HCT116 (cell line): Measurements from ENCODE around the gene ETS1.

Experiments used
- POLR2A ChIP-seq: IDR thresholded peaks from 2 replicates; pipeline ENCODE4 v1.7.0; 2011; ENCODE audit warnings: borderline replicate concordance; ENCODE audit not compliant: insufficient read depth, insufficient read length; ENCODE audit errors: extremely low read depth
- TF ChIP-seq, protein P1 (sequence below), 3 experiments: fragments of 200-600 bp in 1 of 3; sonication (generic) in 1 of 3; IDR thresholded peaks in 2 of 3; conservative IDR thresholded peaks in 1 of 3; 2 replicates each; pipeline ENCODE4 v1.5.1; 2012 to 2017; ENCODE audit warnings: low read depth in 2 of 3, low read length in 2 of 3, antibody characterized with exemption in 1 of 3, borderline replicate concordance in 1 of 3, control low read depth in 1 of 3, mild to moderate bottlenecking in 1 of 3, mixed read lengths in 1 of 3, mixed run types in 1 of 3, moderate library complexity in 1 of 3; ENCODE audit not compliant: insufficient read depth in 1 of 3
- TF ChIP-seq, protein P2 (sequence below): IDR thresholded peaks from 2 replicates; pipeline ENCODE4 v1.6.1; 2012

DNA sequence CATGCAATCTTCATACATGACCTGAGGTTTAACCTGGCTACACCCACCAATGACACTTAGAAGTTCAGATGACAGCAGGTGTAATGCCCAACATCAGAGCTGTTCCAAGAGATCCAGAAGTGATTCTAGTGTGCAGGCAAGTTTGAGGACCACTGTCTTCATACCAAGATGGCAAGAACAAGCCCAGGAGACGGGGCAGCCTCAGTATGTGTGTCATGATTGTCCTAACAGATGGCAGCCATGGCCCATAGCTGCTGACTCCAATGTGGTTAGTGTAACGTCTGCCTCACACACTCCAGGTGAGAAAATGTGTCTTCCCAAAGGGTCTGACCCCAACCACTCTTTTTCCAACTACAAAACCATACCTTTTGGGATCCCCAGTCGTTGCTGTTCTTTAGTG, 97.3 kb downstream of the ETS1 start:
- TF ChIP-seq, protein P1, sequence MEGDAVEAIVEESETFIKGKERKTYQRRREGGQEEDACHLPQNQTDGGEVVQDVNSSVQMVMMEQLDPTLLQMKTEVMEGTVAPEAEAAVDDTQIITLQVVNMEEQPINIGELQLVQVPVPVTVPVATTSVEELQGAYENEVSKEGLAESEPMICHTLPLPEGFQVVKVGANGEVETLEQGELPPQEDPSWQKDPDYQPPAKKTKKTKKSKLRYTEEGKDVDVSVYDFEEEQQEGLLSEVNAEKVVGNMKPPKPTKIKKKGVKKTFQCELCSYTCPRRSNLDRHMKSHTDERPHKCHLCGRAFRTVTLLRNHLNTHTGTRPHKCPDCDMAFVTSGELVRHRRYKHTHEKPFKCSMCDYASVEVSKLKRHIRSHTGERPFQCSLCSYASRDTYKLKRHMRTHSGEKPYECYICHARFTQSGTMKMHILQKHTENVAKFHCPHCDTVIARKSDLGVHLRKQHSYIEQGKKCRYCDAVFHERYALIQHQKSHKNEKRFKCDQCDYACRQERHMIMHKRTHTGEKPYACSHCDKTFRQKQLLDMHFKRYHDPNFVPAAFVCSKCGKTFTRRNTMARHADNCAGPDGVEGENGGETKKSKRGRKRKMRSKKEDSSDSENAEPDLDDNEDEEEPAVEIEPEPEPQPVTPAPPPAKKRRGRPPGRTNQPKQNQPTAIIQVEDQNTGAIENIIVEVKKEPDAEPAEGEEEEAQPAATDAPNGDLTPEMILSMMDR (IDR thresholded peaks at IDR 0.05 in 2 of 3, conservative IDR thresholded peaks at IDR 0.05 in 1 of 3; ENCODE audit: borderline replicate concordance in 1 of 3, insufficient read depth in 1 of 3, low read depth in 2 of 3, low read length in 2 of 3), result no peak
- TF ChIP-seq POLR2A, result no peak
- TF ChIP-seq, protein P2, sequence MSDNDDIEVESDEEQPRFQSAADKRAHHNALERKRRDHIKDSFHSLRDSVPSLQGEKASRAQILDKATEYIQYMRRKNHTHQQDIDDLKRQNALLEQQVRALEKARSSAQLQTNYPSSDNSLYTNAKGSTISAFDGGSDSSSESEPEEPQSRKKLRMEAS, result no peak
